Measurements from ENCODE around the gene ZNF503.
"Not testable (repeated sequence)": the region's sequence is repeated elsewhere in the genome, so short reads cannot be mapped to it uniquely, and the experiment has no call there.

Gene ZNF503

GRCh38 chr10:75392744-75393143, 8.8 kb downstream of the ZNF503 start:
- DNase-seq, result no peak

GRCh38 chr10:75392271-75392670, 9.3 kb downstream of the ZNF503 start:
- no peak for DNase-seq

- DNase-seq, result no peak
Observed at GRCh38 chr10:75390178-75390577, 11.4 kb downstream of the ZNF503 start.

GRCh38 chr10:75388082-75388481, 13.5 kb downstream of the ZNF503 start:
- no peak for DNase-seq

GRCh38 chr10:75386128-75386527, 15.4 kb downstream of the ZNF503 start:
- DNase-seq, result no peak

GRCh38 chr10:75379817-75380216, 21.7 kb downstream of the ZNF503 start:
- DNase-seq, result no peak

- DNase-seq, result no peak
Observed at GRCh38 chr10:75379212-75379724, 22.3 kb downstream of the ZNF503 start.

- no peak for DNase-seq
Observed at GRCh38 chr10:75378379-75378778, 23.2 kb downstream of the ZNF503 start.

- no peak for DNase-seq
Observed at GRCh38 chr10:75377869-75378268, 23.7 kb downstream of the ZNF503 start.

GRCh38 chr10:75375838-75376237, 25.7 kb downstream of the ZNF503 start:
- DNase-seq, result no peak

GRCh38 chr10:75371010-75371409, 30.6 kb downstream of the ZNF503 start:
- no peak for DNase-seq

GRCh38 chr10:75369838-75370237, 31.7 kb downstream of the ZNF503 start:
- DNase-seq, result not testable (repeated sequence)

- DNase-seq, result no peak
Observed at GRCh38 chr10:75367901-75368300, 33.7 kb downstream of the ZNF503 start.

GRCh38 chr10:75367021-75367487, 34.5 kb downstream of the ZNF503 start:
- DNase-seq, result no peak

GRCh38 chr10:75363431-75363830, 38.1 kb downstream of the ZNF503 start:
- no peak for DNase-seq

GRCh38 chr10:75359876-75360275, 41.7 kb downstream of the ZNF503 start:
- DNase-seq, result not testable (repeated sequence)

GRCh38 chr10:75358835-75359421, 42.6 kb downstream of the ZNF503 start:
- DNase-seq, result no peak

- DNase-seq, result no peak
Observed at GRCh38 chr10:75358132-75358531, 43.4 kb downstream of the ZNF503 start.

- DNase-seq, result no peak
Observed at GRCh38 chr10:75357500-75357899, 44.1 kb downstream of the ZNF503 start.

- no peak for DNase-seq
Observed at GRCh38 chr10:75356484-75356883, 45.1 kb downstream of the ZNF503 start.

GRCh38 chr10:75355706-75356105, 45.9 kb downstream of the ZNF503 start:
- no peak for DNase-seq

- DNase-seq, result no peak
Observed at GRCh38 chr10:75353183-75353582, 48.4 kb downstream of the ZNF503 start.

GRCh38 chr10:75352650-75353049, 48.9 kb downstream of the ZNF503 start:
- no peak for DNase-seq

GRCh38 chr10:75351637-75352036, 49.9 kb downstream of the ZNF503 start:
- DNase-seq, result no peak

GRCh38 chr10:75350791-75351190, 50.8 kb downstream of the ZNF503 start:
- no peak for DNase-seq

Data from activated naive CD4-positive, alpha-beta T cell (primary cell).